GM12875 (cell line): ENCODE measurements around the gene TXNL1.
"Not testable (repeated sequence)": the region's sequence is repeated elsewhere in the genome, so short reads cannot be mapped to it uniquely, and the experiment has no call there.

Experiments used
- H3K4me3 ChIP-seq: one replicate; pipeline ENCODE4 v1.5.1; 2011; ENCODE audit warnings: low read depth, low read length, control low read depth
- TF ChIP-seq, protein P1 (sequence below): IDR thresholded peaks from 2 replicates; pipeline ENCODE4 v1.5.1; 2011; ENCODE audit warnings: low read depth, mild to moderate bottlenecking, control low read depth, inconsistent platforms, low read length, moderate library complexity, borderline replicate concordance; ENCODE audit not compliant: insufficient read depth

The TXNL1 gene

DNA sequence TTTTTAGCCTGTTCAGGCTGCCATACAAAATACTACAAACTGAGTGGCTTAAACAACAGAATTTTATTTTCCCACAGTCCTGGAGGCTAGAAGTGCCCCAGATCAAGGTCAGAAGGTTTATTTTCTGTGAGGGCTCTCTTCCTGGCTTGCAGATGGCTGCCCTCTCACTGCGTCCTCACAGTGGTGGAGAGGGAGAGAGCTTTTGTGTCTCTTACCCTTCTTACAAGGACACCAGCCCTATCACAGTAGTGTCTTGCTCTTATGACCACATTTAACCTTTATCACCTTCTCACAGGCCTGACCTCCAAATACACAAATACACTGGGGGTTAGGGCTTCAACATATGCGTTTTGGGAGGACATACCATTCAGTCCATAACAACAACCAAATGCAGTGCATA, 24.5 kb upstream of the TXNL1 start:
- TF ChIP-seq, protein P1, sequence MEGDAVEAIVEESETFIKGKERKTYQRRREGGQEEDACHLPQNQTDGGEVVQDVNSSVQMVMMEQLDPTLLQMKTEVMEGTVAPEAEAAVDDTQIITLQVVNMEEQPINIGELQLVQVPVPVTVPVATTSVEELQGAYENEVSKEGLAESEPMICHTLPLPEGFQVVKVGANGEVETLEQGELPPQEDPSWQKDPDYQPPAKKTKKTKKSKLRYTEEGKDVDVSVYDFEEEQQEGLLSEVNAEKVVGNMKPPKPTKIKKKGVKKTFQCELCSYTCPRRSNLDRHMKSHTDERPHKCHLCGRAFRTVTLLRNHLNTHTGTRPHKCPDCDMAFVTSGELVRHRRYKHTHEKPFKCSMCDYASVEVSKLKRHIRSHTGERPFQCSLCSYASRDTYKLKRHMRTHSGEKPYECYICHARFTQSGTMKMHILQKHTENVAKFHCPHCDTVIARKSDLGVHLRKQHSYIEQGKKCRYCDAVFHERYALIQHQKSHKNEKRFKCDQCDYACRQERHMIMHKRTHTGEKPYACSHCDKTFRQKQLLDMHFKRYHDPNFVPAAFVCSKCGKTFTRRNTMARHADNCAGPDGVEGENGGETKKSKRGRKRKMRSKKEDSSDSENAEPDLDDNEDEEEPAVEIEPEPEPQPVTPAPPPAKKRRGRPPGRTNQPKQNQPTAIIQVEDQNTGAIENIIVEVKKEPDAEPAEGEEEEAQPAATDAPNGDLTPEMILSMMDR: no peak
- H3K4me3 ChIP-seq: no peak overlapping the region

DNA sequence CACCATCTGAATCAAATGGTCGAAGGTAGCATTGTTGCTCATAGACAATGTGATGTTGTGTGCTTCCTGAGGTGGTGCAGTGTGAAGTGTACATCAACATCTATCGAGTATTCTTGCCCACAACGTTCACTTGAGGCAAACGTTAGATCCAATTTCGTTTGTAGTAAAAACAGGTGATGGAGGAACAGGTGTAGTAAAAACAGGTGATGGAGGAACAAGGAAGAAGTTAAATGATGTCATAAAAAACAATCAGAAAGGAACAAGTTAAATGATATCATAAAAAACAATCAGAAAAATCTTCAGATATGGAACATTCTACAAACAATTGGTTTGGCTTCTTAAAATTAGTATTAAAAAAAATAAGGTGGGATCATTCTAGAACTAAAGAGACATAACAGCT, 24.1 kb upstream of the TXNL1 start:
- TF ChIP-seq, protein P1: no peak
- no peak overlapping the region for H3K4me3 ChIP-seq

DNA sequence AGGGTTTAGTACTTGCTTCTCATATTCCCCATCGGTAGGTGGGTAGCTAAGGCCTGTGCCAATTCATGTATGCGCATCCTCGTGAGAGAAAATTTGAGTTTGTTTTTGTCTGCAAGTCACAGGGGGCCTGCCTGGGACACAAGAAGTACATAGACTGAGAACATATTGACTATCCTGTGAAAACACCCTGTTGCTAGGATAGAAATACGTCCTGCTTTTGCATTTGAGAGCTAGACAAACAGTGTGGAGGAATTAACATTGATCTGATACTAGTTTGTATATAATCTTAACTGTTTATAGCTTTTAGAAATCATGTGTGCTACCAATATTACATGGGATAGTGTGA, 23.6 kb upstream of the TXNL1 start:
- TF ChIP-seq, protein P1: no peak
- no peak overlapping the region for H3K4me3 ChIP-seq

DNA sequence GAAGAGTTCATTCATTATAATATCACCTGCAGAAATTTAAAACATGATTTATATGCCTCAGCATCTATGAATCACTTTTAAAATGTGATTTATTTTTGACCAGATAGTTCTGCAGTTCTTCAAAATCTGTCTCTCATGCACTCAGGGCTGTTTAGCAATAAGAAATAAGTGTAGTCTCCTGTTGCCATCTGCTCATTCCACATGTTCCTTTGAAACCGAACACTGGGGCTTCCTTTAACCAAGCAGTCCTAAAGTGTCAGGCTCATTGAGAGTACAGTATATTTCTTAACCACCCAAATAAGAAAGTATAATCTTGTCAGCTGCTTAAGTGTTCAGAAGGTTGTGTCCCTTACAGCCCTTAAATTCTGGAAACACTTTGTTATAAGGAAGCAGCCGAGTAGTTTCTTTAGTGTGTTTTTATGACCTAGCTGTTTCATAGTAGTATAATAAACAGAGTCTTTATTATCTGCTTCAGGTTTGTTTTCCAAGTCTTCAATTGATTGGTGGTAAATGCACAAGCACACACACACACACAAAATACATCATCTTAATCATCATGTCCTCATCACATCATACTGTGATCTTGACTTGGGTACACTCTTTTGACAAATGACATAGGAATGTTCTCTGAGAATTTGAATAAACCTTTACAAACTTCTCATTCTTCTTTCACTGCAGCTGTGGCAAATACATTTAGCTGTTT, 23.1 kb upstream of the TXNL1 start:
- TF ChIP-seq, protein P1: no peak
- H3K4me3 ChIP-seq: no peak overlapping the region

DNA sequence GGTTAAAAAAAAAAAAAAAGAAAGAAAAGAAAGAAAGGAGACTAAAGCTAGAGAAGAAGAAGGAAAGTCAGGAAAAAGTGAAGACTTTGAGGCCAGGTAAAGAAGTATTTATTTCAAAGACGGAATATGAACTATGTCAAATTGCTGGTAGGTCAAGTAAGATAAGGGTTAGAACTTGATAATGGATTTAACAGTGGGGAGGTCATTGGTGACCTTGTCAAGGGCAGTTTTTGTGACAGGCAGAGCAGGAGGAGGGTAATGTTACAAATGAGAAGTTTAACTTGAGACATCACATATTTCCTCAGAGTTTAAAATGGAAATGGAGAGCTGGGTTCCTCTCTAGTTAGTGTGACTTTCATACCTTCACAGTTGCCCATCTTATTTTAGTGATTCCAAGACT, 22.3 kb upstream of the TXNL1 start:
- TF ChIP-seq, protein P1: no peak
- no peak overlapping the region for H3K4me3 ChIP-seq

DNA sequence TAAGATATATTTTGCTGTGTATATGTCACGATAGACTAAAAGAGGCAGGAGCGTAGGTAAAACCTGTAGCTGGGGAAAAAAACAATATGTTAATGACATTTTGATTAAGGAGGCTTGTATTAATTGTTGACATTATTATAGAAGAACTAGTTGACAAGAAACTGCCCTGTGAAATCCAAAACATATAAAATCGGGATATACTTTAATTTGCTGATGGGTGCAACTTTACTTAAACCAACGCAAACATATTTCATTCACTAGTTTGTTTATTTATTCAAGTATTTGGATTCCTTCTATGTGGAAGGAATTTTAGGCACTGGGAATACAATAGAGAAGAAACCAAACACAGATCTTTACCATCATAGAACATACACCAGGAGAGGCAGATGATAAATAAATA, 20.7 kb upstream of the TXNL1 start:
- no peak overlapping the region for H3K4me3 ChIP-seq
- TF ChIP-seq, protein P1: no peak

DNA sequence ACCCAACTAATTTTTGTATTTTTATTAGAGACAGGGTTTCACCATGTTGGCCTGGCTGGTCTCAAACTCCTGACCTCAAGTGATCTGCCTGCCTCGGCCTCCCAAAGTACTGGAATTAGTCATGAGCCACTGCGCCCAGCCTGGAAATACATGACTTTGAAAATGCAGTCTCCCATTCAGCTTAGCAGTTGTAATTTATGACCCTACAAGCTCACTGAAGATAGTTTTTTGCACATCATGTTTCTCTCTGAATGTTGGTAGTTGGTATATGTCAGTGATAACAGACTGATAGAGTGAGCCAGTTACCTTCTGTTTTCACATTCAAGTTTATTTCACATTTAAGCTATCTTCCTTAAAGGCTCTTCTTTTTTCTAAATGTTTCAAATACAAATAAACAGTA, 19.9 kb upstream of the TXNL1 start:
- H3K4me3 ChIP-seq: no peak overlapping the region
- TF ChIP-seq, protein P1: no peak

DNA sequence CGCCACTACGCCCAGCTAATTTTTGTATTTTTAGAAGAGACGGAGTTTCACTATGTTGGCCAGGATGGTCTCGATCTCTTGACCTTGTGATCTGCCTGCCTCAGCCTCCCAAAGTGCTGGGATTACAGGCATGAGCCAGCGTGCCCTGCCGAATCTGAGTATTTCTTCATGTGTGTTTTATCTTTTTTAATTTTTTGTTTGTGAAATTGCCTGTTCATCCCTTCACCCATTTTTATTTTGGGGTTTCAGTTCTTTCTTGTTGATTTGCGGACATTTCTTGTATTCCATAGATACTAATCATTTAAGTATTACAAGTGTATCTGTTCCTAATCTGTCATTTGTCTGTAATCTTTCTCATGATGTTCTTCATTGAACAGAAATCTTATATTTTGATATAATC, 15.9 kb upstream of the TXNL1 start:
- not testable (repeated sequence) for H3K4me3 ChIP-seq
